HUDEP-2 (cell line): ENCODE results near the gene ADGRG6.

Source experiments
- DNase-seq, 76 experiments: peaks; one replicate each; lab custom pipeline; 2025; ENCODE audit not compliant: unreplicated experiment in 76 of 76; lab: John Stamatoyannopoulos, UW

The ADGRG6 gene

DNA sequence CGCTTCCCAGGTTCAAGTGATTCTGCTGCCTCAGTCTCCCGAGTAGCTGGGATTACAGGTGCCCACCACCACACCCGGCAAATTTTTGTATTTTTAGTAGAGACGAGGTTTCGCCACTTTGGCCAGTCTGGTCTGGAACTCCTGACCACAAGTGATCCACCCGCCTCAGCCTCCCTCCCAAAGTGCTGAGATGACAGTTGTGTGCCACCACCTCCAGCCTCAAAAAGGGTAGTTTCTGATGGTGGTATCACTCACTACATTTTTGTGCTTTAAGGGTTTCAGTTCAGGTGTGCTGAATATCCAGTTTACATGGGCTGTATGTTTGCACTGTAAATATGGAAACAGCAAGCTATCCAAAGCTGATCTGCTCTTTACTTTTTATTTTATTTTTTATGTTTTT, 12.1 kb upstream of the ADGRG6 start:
- no peak for DNase-seq

DNA sequence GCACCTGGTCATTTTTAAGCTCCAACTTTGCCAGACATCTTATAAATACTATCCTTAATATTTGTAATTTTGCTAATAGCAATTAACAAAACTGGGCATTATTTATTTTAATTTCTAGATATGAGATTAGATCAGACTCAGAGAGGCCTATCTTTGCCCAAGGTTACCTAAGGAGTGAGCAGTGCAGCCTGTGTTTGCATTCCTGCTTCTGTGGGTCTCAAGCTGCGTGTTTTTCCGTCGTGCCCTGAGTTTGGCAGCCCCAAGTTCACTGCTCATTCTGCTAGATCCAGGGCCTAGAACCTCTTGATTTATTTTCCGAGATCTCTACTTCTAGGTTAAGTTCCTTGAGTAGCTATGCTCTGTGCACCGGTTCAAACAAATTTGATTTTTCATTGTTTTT, 11.0 kb upstream of the ADGRG6 start:
- no peak for DNase-seq

DNA sequence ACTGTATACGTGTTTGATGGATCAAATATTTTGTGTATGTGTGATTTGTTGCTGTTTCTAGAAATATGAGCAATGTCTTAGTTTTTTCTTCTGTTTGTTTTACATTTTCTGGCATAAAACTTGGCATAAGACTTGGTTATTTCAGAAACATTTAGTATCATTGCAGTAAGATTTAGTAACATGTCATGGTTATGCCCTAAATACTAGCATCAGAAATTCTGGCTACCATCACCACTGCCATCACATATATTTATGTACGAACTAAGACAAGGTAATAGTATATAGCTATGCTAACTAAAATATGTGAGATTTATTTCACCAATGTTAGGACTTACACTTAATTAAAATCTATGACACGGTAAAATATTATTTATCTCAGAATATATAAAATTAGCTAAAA, 10.3 kb upstream of the ADGRG6 start:
- no peak for DNase-seq

DNA sequence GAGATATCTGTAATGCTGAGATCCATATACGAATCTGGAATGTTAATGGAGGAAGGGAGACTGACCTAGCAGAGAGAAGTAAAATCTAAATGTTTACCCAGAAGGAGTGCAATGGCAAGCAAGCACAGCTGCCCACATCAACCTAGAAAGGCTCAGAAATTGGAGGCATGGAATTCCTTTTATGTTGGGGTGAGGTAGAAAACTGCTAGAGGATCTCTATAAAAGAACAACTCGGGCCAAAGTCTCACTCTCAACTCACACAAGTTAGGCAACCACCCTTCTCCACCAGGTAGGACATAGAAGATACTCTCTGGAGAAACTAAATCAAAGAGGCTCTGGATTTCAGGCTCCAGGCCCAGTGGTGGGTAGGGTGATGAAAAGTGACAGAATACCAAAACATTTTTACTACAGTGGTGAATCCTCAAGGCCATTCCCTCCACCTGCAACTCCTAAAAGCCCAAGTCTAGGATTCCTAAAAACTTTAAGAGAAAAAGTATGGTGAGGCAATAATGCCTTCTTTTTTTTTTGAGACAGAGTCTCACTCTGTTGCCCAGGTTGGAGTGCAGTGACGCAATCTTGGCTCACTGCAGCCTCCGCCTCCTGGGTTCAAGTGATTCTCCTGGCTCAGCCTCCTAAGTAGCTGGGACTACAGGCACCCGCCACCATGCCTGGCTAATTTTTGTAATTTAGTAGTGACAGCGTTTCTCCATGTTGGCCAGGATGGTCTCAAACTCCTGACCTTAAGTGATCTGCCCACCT, 9.5 kb upstream of the ADGRG6 start:
- no peak for DNase-seq

- no peak for DNase-seq
Measured at GRCh38 chr6:142293121-142293520, 8.7 kb upstream of the ADGRG6 start.

DNA sequence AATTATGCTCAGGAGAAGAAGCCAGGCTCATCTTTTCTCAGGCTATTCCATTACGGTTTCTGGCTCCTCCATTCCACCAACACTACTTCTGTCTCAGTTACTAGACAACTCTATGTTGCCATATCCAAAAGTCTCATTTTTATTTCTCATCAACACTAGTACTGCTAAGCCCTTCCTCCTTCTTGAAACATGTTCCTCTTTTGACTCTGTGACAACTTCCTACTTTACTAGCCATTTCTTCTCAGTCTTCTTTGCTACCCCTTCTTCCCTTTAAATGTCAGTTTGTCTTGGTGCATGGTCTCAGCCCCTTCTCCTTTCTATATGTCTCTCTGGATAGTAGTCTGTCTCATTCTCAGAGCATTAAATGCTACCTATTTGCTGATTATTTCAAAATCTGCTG, 7.1 kb upstream of the ADGRG6 start:
- DNase-seq: no peak

- DNase-seq: no peak
Measured at GRCh38 chr6:142296975-142297604, 4.7 kb upstream of the ADGRG6 start.

DNA sequence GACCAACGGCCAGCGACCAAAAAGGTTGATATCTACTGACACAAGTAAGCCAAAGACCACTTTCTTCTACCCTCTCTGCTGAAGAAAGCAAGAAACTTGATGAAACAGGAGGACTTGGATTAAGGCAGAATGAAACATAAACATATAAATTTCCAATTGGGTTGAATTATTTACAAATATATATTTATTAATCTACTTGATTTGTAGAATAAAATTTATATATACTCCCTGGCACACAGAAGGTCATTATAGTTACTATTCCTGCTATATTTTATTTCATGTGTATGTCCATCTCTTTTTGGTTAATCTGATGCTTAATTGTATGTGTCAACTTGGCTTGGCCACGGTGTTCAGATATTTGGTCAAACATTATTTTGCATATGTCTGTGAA, 4.2 kb upstream of the ADGRG6 start:
- no peak for DNase-seq

GRCh38 chr6:142297996-142298753, 3.6 kb upstream of the ADGRG6 start:
- no peak for DNase-seq

- no peak for DNase-seq
Measured at GRCh38 chr6:142300302-142300701, 1.5 kb upstream of the ADGRG6 start.

GRCh38 chr6:142300758-142301650, 803 bp upstream of the ADGRG6 start:
- DNase-seq: no peak

GRCh38 chr6:142302421-142303175, 791 bp downstream of the ADGRG6 start:
- DNase-seq: no peak

- no peak for DNase-seq
Measured at GRCh38 chr6:142303176-142303533, 1.3 kb downstream of the ADGRG6 start.

DNA sequence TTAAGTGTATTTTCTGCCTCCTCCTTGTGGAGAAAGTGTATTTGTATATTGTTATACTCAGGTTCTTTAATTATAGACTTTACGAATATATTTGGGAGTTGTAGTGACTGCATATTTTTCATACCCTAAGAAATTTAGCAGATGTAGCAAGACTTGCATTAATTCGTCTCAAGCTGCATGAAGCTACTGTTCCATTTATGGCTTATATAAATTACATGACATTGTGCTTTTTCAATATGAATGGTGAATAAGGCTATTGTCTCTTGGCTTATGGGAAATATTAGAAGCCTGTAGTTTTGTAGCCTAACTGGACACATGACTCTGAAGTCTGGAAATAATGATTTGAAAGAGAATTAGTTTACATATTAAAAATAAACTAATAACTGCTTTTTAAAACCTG, 2.4 kb downstream of the ADGRG6 start:
- DNase-seq: no peak

GRCh38 chr6:142306736-142307135, 4.9 kb downstream of the ADGRG6 start:
- DNase-seq: no peak

GRCh38 chr6:142307963-142308748, 6.3 kb downstream of the ADGRG6 start:
- no peak for DNase-seq

- DNase-seq: no peak
Measured at GRCh38 chr6:142309426-142309825, 7.6 kb downstream of the ADGRG6 start.

- DNase-seq: no peak
Measured at GRCh38 chr6:142313284-142313683, 11.5 kb downstream of the ADGRG6 start.

DNA sequence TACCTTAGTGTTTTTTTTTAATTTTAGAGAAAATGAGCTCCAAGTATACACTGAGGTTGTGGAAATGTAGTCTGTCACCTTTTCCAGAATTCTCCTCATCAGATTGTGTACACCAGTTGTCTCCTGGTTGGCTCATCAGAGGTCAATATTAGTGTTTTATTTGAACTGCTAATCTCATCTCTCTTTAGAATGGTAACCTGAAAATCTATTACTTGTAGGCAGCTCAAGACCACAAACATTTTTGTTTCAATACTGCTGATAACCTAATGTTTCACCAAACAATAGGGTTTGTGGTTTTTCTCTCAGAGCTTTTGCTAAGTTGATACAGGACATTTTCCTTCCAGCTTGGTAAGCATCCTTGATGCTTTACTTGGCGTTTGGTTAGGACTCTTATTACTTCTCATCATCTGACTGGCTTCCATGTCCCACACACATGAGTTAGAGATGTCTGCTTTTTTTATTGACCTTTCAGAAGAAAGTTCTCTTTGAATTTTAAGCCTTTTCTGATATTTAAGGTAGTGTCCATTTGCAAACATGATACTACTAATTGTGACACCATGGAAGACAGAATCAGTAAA, 15.1 kb downstream of the ADGRG6 start:
- DNase-seq: no peak
